SJSA1 (cell line): ENCODE measurements around the gene KIAA1671. TPM values are rescaled to one million over a fixed set of nuclear protein-coding genes. Genes with fewer than 3 reads are reported as not detected.
"Not testable (repeated sequence)": the region's sequence is repeated elsewhere in the genome, so short reads cannot be mapped to it uniquely, and the experiment has no call there.

Source experiments
- DNase-seq, 2 experiments: peaks; one replicate each; pipeline ENCODE4 v3.0.0-alpha.2; 2015 to 2020; ENCODE audit warnings: low spot score in 2 of 2, low read depth in 1 of 2
- H3K27ac ChIP-seq: fragments of 250-450 bp; sonication (Bioruptor Pico); 2 replicates; pipeline ENCODE4 v1.5.1; 2020; ENCODE audit warnings: mild to moderate bottlenecking, moderate library complexity
- H3K27me3 ChIP-seq: fragments of 250-450 bp; sonication (Bioruptor Pico); replicated peaks from 2 replicates; pipeline ENCODE4 v1.5.1; 2020; ENCODE audit warnings: mild to moderate bottlenecking, moderate library complexity
- H3K36me3 ChIP-seq: fragments of 250-450 bp; sonication (Bioruptor Pico); 2 replicates; pipeline ENCODE4 v1.5.1; 2020; ENCODE audit warnings: mild to moderate bottlenecking
- H3K4me1 ChIP-seq: fragments of 250-450 bp; sonication (Bioruptor Pico); replicated peaks from 2 replicates; pipeline ENCODE4 v1.6.1; 2021; ENCODE audit warnings: mild to moderate bottlenecking
- H3K4me3 ChIP-seq: fragments of 250-450 bp; sonication (Bioruptor Pico); 2 replicates; pipeline ENCODE4 v1.5.1; 2020; ENCODE audit warnings: mild to moderate bottlenecking
- H3K9me3 ChIP-seq: fragments of 250-450 bp; sonication (Bioruptor Pico); replicated peaks from 2 replicates; pipeline ENCODE4 v1.5.1; 2020; ENCODE audit warnings: mild to moderate bottlenecking
- total RNA-seq: library from RNA; depleted of rRNA; stranded (reverse); fragments of >200 nt; shearing (Covaris generic); gene quantifications from 2 replicates; pipeline ENCODE4 v1.2.3, GENCODE V29; 2014; rRNA removed

The KIAA1671 gene
- 0.03 TPM in 2 replicates for total RNA-seq

GRCh38 chr22:24951942-24952836, at the start of gene KIAA1671:
TSS of gene KIAA1671 (plus strand) at chr22:24952716. CDS start at chr22:25028000, 75,284 bp downstream.
- H3K36me3 ChIP-seq = 0 out of 2 replicates have a peak, but pooled peaks cover 3% of the 10 kb centered on the region
- H3K4me3 ChIP-seq = peak within 1 kb of the TSS; percentile 47
- H3K27ac ChIP-seq = no peak within 1 kb of the TSS
- 0 out of 2 replicates have a peak, but pooled peaks cover 5% of the 10 kb centered on the region for H3K9me3 ChIP-seq
- peaks cover 22% of the 10 kb centered on the region for H3K27me3 ChIP-seq
- DNase-seq = peak; percentile 42 to 68
- peaks cover 14% of the 10 kb centered on the region for H3K4me1 ChIP-seq

GRCh38 chr22:24905909-24906308, 46.6 kb upstream of the KIAA1671 start:
- no peak for DNase-seq
- Histone ChIP-seq H3K27me3 (no peaks in the 10 kb centered on the region; the same call in 1 of the 2 replicates), H3K27ac (no peak overlapping the region), H3K4me3 (no peak overlapping the region), H3K36me3 (no peaks in the 10 kb centered on the region), H3K4me1 (no peaks in the 10 kb centered on the region), H3K9me3 (peaks cover 5% of the 10 kb centered on the region; the same call in 1 of the 2 replicates)

GRCh38 chr22:24907101-24907500, 45.4 kb upstream of the KIAA1671 start:
- not testable (repeated sequence) for DNase-seq, H3K27ac ChIP-seq, H3K9me3 ChIP-seq, H3K4me3 ChIP-seq, H3K4me1 ChIP-seq, H3K36me3 ChIP-seq, H3K27me3 ChIP-seq

- Histone ChIP-seq H3K9me3 (no peaks in the 10 kb centered on the region), H3K27ac (no peak overlapping the region), H3K36me3 (no peaks in the 10 kb centered on the region), H3K4me3 (no peak overlapping the region), H3K4me1 (no peaks in the 10 kb centered on the region), H3K27me3 (no peaks in the 10 kb centered on the region)
- DNase-seq = no peak
Measured at GRCh38 chr22:24920029-24920428, 32.5 kb upstream of the KIAA1671 start.

- H3K4me1 ChIP-seq = no peaks in the 10 kb centered on the region
- no peak for DNase-seq
Measured at GRCh38 chr22:24925586-24926427, 26.7 kb upstream of the KIAA1671 start.

GRCh38 chr22:24926428-24926725, 26.1 kb upstream of the KIAA1671 start:
- Histone ChIP-seq H3K36me3 (no peaks in the 10 kb centered on the region), H3K9me3 (no peaks in the 10 kb centered on the region), H3K4me3 (no peak overlapping the region), H3K4me1 (no peaks in the 10 kb centered on the region), H3K27ac (no peak overlapping the region), H3K27me3 (no peaks in the 10 kb centered on the region)
- no peak for DNase-seq

More at GRCh38 chr22:24925586-24926427, 26.7 kb upstream of the KIAA1671 start:
- H3K4me3 ChIP-seq = no peak overlapping the region
- H3K36me3 ChIP-seq = no peaks in the 10 kb centered on the region
- no peaks in the 10 kb centered on the region for H3K27me3 ChIP-seq
- H3K27ac ChIP-seq = no peak overlapping the region
- H3K9me3 ChIP-seq = no peaks in the 10 kb centered on the region

- no peak overlapping the region for H3K27ac ChIP-seq
- no peaks in the 10 kb centered on the region for H3K27me3 ChIP-seq
- no peak overlapping the region for H3K4me3 ChIP-seq
- no peak for DNase-seq
- H3K9me3 ChIP-seq = no peaks in the 10 kb centered on the region
- H3K4me1 ChIP-seq = no peaks in the 10 kb centered on the region
- no peaks in the 10 kb centered on the region for H3K36me3 ChIP-seq
Measured at GRCh38 chr22:24926849-24927579, 25.5 kb upstream of the KIAA1671 start.

GRCh38 chr22:24928322-24928721, 24.2 kb upstream of the KIAA1671 start:
- Histone ChIP-seq H3K27me3 (no peaks in the 10 kb centered on the region), H3K27ac (no peak overlapping the region), H3K4me3 (no peak overlapping the region), H3K4me1 (no peaks in the 10 kb centered on the region), H3K9me3 (no peaks in the 10 kb centered on the region), H3K36me3 (no peaks in the 10 kb centered on the region)
- no peak for DNase-seq

GRCh38 chr22:24930678-24931077, 21.8 kb upstream of the KIAA1671 start:
- Histone ChIP-seq H3K27ac (no peak overlapping the region), H3K4me1 (no peaks in the 10 kb centered on the region), H3K4me3 (no peak overlapping the region), H3K36me3 (no peaks in the 10 kb centered on the region), H3K27me3 (0 out of 2 replicates have a peak, but pooled peaks cover 1% of the 10 kb centered on the region), H3K9me3 (no peaks in the 10 kb centered on the region)
- DNase-seq = no peak

- H3K36me3 ChIP-seq = no peaks in the 10 kb centered on the region
- no peak overlapping the region for H3K4me3 ChIP-seq
- no peaks in the 10 kb centered on the region for H3K9me3 ChIP-seq
- H3K4me1 ChIP-seq = no peaks in the 10 kb centered on the region
- H3K27ac ChIP-seq = no peak overlapping the region
- DNase-seq = no peak
- H3K27me3 ChIP-seq = 0 out of 2 replicates have a peak, but pooled peaks cover 4% of the 10 kb centered on the region
Measured at GRCh38 chr22:24935771-24936483, 16.6 kb upstream of the KIAA1671 start.

GRCh38 chr22:24937114-24937513, 15.4 kb upstream of the KIAA1671 start:
- no peaks in the 10 kb centered on the region for H3K36me3 ChIP-seq
- H3K9me3 ChIP-seq = no peaks in the 10 kb centered on the region
- no peak for DNase-seq
- H3K27ac ChIP-seq = no peak overlapping the region
- H3K27me3 ChIP-seq = 0 out of 2 replicates have a peak, but pooled peaks cover 4% of the 10 kb centered on the region
- H3K4me3 ChIP-seq = no peak overlapping the region
- no peaks in the 10 kb centered on the region for H3K4me1 ChIP-seq

- Histone ChIP-seq H3K27ac (no peak overlapping the region), H3K9me3 (no peaks in the 10 kb centered on the region), H3K4me1 (no peaks in the 10 kb centered on the region), H3K27me3 (0 out of 2 replicates have a peak, but pooled peaks cover 4% of the 10 kb centered on the region), H3K4me3 (no peak overlapping the region), H3K36me3 (no peaks in the 10 kb centered on the region)
- peak in 1 of 2 experiments; percentile 32 for DNase-seq
Measured at GRCh38 chr22:24938741-24939341, 13.7 kb upstream of the KIAA1671 start.
